ENCODE data around the gene ATP7B. TPM values are rescaled to one million over a fixed set of nuclear protein-coding genes. Genes with fewer than 3 reads are reported as not detected.

The ATP7B gene
- total RNA-seq, 1 donor from 2014 or later = 11.6 TPM

- H3K36me3 Mint-ChIP-seq (ENCODE audit: low read depth) = no peaks in the 10 kb centered on the region
- no peak overlapping the region for H3K4me3 Mint-ChIP-seq
- TF ChIP-seq, protein P1, sequence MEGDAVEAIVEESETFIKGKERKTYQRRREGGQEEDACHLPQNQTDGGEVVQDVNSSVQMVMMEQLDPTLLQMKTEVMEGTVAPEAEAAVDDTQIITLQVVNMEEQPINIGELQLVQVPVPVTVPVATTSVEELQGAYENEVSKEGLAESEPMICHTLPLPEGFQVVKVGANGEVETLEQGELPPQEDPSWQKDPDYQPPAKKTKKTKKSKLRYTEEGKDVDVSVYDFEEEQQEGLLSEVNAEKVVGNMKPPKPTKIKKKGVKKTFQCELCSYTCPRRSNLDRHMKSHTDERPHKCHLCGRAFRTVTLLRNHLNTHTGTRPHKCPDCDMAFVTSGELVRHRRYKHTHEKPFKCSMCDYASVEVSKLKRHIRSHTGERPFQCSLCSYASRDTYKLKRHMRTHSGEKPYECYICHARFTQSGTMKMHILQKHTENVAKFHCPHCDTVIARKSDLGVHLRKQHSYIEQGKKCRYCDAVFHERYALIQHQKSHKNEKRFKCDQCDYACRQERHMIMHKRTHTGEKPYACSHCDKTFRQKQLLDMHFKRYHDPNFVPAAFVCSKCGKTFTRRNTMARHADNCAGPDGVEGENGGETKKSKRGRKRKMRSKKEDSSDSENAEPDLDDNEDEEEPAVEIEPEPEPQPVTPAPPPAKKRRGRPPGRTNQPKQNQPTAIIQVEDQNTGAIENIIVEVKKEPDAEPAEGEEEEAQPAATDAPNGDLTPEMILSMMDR (conservative IDR thresholded peaks at IDR 0.05) = no peak
- H3K27me3 Mint-ChIP-seq (ENCODE audit: low read depth) = no peaks in the 10 kb centered on the region
- DNase-seq (ENCODE audit: low read depth, low spot score) = no peak
- H3K4me1 Mint-ChIP-seq = no peaks in the 10 kb centered on the region
- H3K27ac Mint-ChIP-seq (ENCODE audit: unreplicated experiment) = no peak overlapping the region
- H3K9me3 Mint-ChIP-seq = no peaks in the 10 kb centered on the region
Measured at GRCh38 chr13:51966186-51966585, 45.1 kb downstream of the ATP7B start.

DNA sequence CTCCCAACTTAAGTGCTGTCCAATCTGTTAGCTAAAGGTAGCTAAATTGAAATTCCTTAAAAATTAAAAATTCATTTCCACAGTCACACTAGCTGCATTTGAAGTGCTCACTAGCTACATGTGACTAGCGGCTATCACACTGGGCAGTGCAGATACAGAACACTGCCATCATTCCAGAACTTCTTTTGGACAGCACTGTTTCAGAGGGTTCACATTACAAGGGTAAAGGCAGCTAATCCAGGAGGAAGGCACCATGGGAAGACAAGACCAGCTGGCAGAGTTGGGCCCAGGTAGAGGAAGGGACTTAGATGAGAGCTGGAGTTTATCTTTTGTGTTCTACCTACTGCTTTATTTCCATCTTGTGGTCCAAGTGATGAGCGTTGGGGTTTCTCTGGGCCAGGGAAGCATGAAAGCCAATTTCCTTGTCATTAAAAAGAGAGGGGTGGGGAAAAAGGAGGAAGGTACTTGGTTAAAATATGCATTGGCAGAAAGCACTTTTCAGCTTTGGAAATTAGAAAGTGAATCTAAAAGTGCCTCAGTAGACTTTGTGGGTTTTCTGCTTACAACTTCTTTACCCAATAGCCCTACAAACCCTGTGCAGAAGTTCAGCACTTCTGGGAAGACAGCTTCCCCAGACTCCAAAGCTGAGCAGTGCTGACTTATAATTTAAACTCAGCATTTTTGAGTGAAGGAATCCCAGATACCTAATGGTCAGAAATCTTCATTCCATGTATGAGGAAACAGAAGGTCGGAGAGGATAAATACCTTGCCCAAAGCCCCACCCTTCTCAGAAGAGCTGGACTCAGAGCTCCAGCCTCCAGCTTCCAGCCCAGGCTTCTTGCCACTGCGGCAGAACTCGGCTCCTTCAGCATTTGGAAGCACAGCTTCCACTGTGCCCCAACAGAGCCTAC, 49.5 kb downstream of the ATP7B start:
- DNase-seq (ENCODE audit: low read depth, low spot score) = no peak
- no peak overlapping the region for H3K27ac Mint-ChIP-seq (ENCODE audit: unreplicated experiment)
- H3K4me1 Mint-ChIP-seq = peaks cover 5% of the 10 kb centered on the region
- no peaks in the 10 kb centered on the region for H3K36me3 Mint-ChIP-seq (ENCODE audit: low read depth)
- no peaks in the 10 kb centered on the region for H3K9me3 Mint-ChIP-seq
- TF ChIP-seq, protein P1 (conservative IDR thresholded peaks at IDR 0.05) = no peak
- no peak overlapping the region for H3K4me3 Mint-ChIP-seq
- H3K27me3 Mint-ChIP-seq (ENCODE audit: low read depth) = no peaks in the 10 kb centered on the region

GRCh38 chr13:51960766-51961165, 50.5 kb downstream of the ATP7B start:
- no peaks in the 10 kb centered on the region for H3K9me3 Mint-ChIP-seq
- no peak overlapping the region for H3K4me3 Mint-ChIP-seq
- TF ChIP-seq, protein P1 (conservative IDR thresholded peaks at IDR 0.05) = no peak
- no peak overlapping the region for H3K27ac Mint-ChIP-seq (ENCODE audit: unreplicated experiment)
- H3K4me1 Mint-ChIP-seq = peaks cover 5% of the 10 kb centered on the region
- no peaks in the 10 kb centered on the region for H3K36me3 Mint-ChIP-seq (ENCODE audit: low read depth)
- H3K27me3 Mint-ChIP-seq (ENCODE audit: low read depth) = no peaks in the 10 kb centered on the region
- no peak for DNase-seq (ENCODE audit: low read depth, low spot score)

DNA sequence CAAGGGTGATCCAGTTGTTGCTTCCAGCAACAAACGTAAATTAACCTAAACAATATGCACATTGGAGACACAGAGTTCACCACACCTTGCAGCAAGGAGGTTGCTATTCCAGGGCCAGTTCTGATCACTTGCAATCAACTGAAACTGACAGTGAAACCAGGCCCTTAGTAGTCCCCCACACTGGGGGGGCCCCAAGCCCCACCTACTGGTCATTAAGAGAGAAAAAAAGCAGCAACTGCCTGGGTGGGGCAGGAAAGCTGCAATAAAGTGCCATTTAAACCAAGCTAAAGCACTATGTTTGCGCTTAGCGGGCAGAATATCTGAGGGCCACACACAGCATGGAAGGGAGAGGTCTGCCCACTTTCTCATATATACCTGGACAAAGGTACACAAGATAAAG, 51.5 kb downstream of the ATP7B start:
- TF ChIP-seq, protein P1 (conservative IDR thresholded peaks at IDR 0.05) = no peak
- H3K36me3 Mint-ChIP-seq (ENCODE audit: low read depth) = peaks cover under 1% of the 10 kb centered on the region
- no peaks in the 10 kb centered on the region for H3K9me3 Mint-ChIP-seq
- peaks cover 5% of the 10 kb centered on the region for H3K4me1 Mint-ChIP-seq
- H3K4me3 Mint-ChIP-seq = no peak overlapping the region
- no peaks in the 10 kb centered on the region for H3K27me3 Mint-ChIP-seq (ENCODE audit: low read depth)
- H3K27ac Mint-ChIP-seq (ENCODE audit: unreplicated experiment) = no peak overlapping the region
- DNase-seq (ENCODE audit: low read depth, low spot score) = no peak

DNA sequence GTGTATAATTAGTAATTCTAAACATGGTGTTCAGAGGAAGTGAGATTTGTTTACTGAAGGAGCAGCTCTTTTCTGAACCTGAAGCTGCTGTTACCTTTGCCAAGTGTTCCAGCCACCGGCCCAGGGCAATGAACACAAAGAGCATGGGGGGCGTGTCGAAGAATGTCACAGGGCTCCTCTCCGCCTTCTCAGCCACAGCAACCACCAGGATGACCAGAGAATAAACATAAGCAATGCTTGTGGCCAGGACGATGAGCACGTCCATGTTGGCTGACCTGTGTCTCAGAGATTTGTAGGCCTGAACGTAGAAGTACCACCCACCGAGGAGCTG, 53.1 kb downstream of the ATP7B start:
- DNase-seq (ENCODE audit: low read depth, low spot score) = no peak
- no peaks in the 10 kb centered on the region for H3K27me3 Mint-ChIP-seq (ENCODE audit: low read depth)
- H3K36me3 Mint-ChIP-seq (ENCODE audit: low read depth) = peaks cover 3% of the 10 kb centered on the region
- TF ChIP-seq, protein P1 (conservative IDR thresholded peaks at IDR 0.05) = no peak
- H3K4me1 Mint-ChIP-seq = peaks cover 5% of the 10 kb centered on the region
- H3K27ac Mint-ChIP-seq (ENCODE audit: unreplicated experiment) = no peak overlapping the region
- H3K9me3 Mint-ChIP-seq = no peaks in the 10 kb centered on the region
- no peak overlapping the region for H3K4me3 Mint-ChIP-seq
